Esophagus muscularis mucosa (tissue), 3 donors: ENCODE results near the gene FAM186B.

ENCODE experiments used
- EP300 ChIP-seq: sonication (generic); formaldehyde crosslinking; IDR thresholded peaks from one replicate; pipeline ENCODE4 v1.6.1; 2017; ENCODE audit warnings: antibody characterized with exemption
- TF ChIP-seq, protein P1 (sequence below), 3 experiments: fragments of 200-600 bp in 2 of 3; fragments of 450-650 bp in 1 of 3; sonication (generic) in 2 of 3; IDR thresholded peaks; one replicate each; pipeline ENCODE4 v1.5.1; 2017 to 2019; ENCODE audit warnings: antibody characterized with exemption in 3 of 3, mild to moderate bottlenecking in 2 of 3, moderate library complexity in 1 of 3

DNA sequence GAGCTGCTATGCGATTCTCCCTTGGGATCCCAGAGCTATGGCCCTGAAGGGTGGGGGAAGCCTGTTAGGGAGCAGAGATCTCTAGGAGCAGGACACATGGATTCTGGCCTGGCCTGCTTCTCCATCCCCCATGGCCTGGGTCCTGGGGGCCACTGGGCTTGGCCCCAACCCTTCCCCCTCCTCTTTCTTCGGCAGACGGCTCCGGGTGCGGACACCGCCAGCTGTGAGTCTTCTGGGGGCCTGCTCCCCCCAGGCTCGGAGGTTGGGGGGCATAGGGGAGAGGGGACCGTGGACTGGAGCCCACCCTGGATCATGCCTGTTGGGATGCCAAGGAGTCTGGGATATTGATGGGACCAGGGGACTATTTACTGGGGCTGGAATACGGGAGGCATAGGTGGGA lies 27.0 kb upstream of the FAM186B start:
- TF ChIP-seq, protein P1, sequence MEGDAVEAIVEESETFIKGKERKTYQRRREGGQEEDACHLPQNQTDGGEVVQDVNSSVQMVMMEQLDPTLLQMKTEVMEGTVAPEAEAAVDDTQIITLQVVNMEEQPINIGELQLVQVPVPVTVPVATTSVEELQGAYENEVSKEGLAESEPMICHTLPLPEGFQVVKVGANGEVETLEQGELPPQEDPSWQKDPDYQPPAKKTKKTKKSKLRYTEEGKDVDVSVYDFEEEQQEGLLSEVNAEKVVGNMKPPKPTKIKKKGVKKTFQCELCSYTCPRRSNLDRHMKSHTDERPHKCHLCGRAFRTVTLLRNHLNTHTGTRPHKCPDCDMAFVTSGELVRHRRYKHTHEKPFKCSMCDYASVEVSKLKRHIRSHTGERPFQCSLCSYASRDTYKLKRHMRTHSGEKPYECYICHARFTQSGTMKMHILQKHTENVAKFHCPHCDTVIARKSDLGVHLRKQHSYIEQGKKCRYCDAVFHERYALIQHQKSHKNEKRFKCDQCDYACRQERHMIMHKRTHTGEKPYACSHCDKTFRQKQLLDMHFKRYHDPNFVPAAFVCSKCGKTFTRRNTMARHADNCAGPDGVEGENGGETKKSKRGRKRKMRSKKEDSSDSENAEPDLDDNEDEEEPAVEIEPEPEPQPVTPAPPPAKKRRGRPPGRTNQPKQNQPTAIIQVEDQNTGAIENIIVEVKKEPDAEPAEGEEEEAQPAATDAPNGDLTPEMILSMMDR (IDR thresholded peaks at IDR 0.05), result no peak
- no peak for TF ChIP-seq EP300
